Upper lobe of left lung (tissue), 6 donors: ENCODE results near the gene MBOAT1. TPM values are rescaled to one million over a fixed set of nuclear protein-coding genes. Genes with fewer than 3 reads are reported as not detected.
A peak's percentile ranks its signal among the peaks of the same experiment; 100 is the strongest.
"Not testable (repeated sequence)": the region's sequence is repeated elsewhere in the genome, so short reads cannot be mapped to it uniquely, and the experiment has no call there.

Experiments
- ATAC-seq, 2 donors: fragments of 200-7000 bp; cut with Tn5 transposase; one replicate each; pipeline ENCODE4 v1.9.1; 2022; ENCODE audit warnings: mild to moderate bottlenecking in 2 of 2, moderate library complexity in 2 of 2; ENCODE audit not compliant: low FRiP score in 2 of 2
- DNase-seq, 2 donors: peaks; one replicate each; pipeline ENCODE4 v3.0.0-alpha.2; 2019 to 2020
- H3K27ac ChIP-seq, 4 donors: fragments of 200-600 bp; sonication (generic); one replicate each; pipeline ENCODE4 v1.5.1; 2016 to 2019
- H3K27me3 ChIP-seq, 4 donors: fragments of 200-600 bp; sonication (generic); one replicate each; pipeline ENCODE4 v1.5.1; 2017 to 2019
- H3K36me3 ChIP-seq, 4 donors: fragments of 200-600 bp; sonication (generic); one replicate each; pipeline ENCODE4 v1.5.1; 2016 to 2019
- H3K4me1 ChIP-seq, 4 donors: fragments of 200-600 bp; sonication (generic); one replicate each; pipeline ENCODE4 v1.5.1; 2018 to 2019
- H3K4me3 ChIP-seq, 4 donors: fragments of 200-600 bp; sonication (generic); one replicate each; pipeline ENCODE4 v1.5.1; 2017 to 2019; ENCODE audit warnings: mild to moderate bottlenecking in 2 of 4, moderate library complexity in 1 of 4
- H3K9me3 ChIP-seq, 4 donors: fragments of 200-600 bp; sonication (generic); one replicate each; pipeline ENCODE4 v1.5.1; 2018 to 2019
- CTCF ChIP-seq, 6 experiments: fragments of 450-650 bp in 4 of 6; fragments of 200-600 bp in 2 of 6; sonication (generic) in 2 of 6; IDR thresholded peaks; one replicate each; pipeline ENCODE4 v1.5.1; 2016 to 2019; ENCODE audit warnings: antibody characterized with exemption in 6 of 6
- EP300 ChIP-seq, 4 donors: sonication (generic); formaldehyde crosslinking; IDR thresholded peaks; one replicate each; pipeline ENCODE4 v1.5.1; 2017; ENCODE audit warnings: antibody characterized with exemption in 4 of 4, control low read depth in 2 of 4
- POLR2A ChIP-seq, 4 donors: fragments of 450-650 bp; IDR thresholded peaks; one replicate each; pipeline ENCODE4 v1.5.1; 2016 to 2017; ENCODE audit warnings: antibody characterized with exemption in 4 of 4, mild to moderate bottlenecking in 2 of 4
- POLR2AphosphoS5 ChIP-seq, 2 donors: sonication (generic); formaldehyde crosslinking; IDR thresholded peaks; one replicate each; pipeline ENCODE4 v1.5.1; 2017; ENCODE audit warnings: antibody characterized with exemption in 2 of 2
- WGBS, 2 donors: methylation state at CpG; one replicate each; pipeline ENCODE4 v1.1.5; 2017 to 2018; 5-methylcytosine and 5-hydroxymethylcytosine counted together
- total RNA-seq, 6 donors: library from RNA; depleted of rRNA in 4 of 6; stranded (reverse); fragments of >200 nt in 4 of 6; gene quantifications; one replicate each; pipeline versions ENCODE4 v1.1.0 to v1.2.1, GENCODE V29; 2016 to 2021
- donor health status: DM: no; HTN: no; CAD: no; lungs with moderate emphysema.
- donor health status: DM: no; HTN: yes; CAD: no; lungs with severe emphysema.

Gene MBOAT1
- total RNA-seq, 6 donors from 2014 or later: 4.2 to 17.5 (median 12.2) TPM

DNA sequence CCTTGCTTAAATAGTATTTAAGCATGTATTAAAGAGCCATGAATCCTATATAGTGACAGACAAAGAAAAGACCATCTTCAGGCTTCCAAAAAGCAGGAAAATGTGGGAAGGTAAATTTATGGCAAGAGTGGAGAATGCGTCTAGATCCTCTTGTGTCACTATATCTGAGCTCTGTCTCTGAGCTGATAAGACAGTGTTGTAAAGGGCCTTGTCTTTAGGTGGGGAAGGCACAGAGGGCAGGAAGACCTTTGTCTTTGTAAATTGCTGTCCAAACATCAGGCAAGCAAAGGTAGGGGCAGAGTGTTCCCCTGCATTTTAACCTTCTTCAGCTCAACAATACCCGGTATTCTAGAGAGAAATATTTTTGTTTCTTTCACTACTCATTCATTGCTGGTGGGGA lies 33.9 kb upstream of the MBOAT1 start:
- Histone ChIP-seq H3K36me3 (no peaks in the 10 kb centered on the region), H3K9me3 (no peaks in the 10 kb centered on the region), H3K27me3 (no peaks in the 10 kb centered on the region), H3K27ac (no peak overlapping the region), H3K4me3 (no peak overlapping the region), H3K4me1 (no peaks in the 10 kb centered on the region)
- WGBS, 2 donors: 45 to 58% methylated on average over 2 of the region's 2 CpGs
- DNase-seq (no peak), ATAC-seq (no peak)
- no peak for TF ChIP-seq POLR2A (IDR thresholded peaks at IDR 0.05)
- no peak for TF ChIP-seq POLR2AphosphoS5 (IDR thresholded peaks at IDR 0.05)
- TF ChIP-seq EP300 (IDR thresholded peaks at IDR 0.05): no peak
- no peak for TF ChIP-seq CTCF (IDR thresholded peaks at IDR 0.05)

DNA sequence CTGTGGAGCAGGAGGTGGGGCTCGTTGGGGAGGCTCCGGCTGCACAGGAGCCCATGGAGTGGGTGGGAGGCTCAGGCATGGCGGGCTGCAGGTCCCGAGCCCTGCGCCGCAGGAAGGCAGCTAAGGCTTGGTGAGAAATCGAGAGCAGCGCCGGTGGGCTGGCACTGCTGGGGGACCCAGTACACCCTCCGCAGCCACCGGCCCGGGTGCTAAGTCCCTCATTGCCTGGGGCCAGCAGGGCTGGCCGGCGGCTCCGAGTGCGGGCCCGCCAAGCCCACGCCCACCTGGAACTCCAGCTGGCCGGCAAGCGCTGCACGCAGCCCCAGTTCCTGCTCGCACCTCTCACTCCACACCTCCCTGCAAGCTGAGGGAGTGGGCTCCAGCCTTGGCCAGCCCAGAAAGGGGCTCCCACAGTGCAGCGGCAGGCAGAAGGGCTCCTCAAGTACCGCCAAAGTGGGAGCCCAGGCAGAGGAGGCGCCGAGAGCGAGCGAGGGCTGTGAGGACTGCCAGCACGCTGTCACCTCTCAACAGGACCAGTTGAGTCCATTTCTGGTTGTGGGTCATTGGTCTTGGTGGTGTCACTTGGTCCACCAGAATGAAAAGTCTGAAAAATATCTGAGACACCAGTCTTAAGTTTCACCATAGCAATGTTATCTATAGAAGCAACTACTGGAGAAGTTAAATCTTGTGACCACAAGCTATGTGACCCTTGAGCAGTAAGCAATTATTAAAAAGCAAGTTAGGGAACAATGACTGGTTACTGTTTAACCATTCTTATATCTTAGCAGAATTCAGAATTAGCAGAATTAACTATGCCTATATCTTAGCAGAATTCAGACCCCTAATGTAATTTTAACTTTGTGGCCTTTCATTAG lies 32.8 kb upstream of the MBOAT1 start:
- not testable (repeated sequence) for ATAC-seq, H3K36me3 ChIP-seq, H3K9me3 ChIP-seq, H3K27me3 ChIP-seq, H3K4me1 ChIP-seq, H3K27ac ChIP-seq, H3K4me3 ChIP-seq
- 92 to 94% methylated on average over 22 to 27 of the region's 29 CpGs for WGBS, 2 donors
- peak in 1 of 2 donors; percentile 62 for DNase-seq

DNA sequence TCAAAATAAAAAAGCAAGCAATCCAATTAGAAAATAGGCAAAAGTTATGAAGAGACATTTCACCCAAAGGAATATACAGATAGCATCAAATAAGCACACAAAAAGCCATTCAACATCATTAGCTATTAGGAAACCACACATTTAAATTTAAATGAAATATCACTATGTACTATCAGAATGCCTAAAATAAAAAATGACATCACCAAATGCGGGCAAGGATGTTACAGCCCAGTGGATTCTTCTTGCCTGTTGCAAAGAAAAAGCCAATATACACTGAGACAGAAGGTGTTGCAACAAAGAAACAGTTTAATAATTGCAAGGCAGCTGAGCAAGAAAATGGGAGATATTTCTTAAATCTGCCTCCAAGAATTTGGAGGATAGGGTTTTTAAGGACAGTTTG lies 31.0 kb upstream of the MBOAT1 start:
- Histone ChIP-seq H3K9me3 (no peaks in the 10 kb centered on the region), H3K27me3 (no peaks in the 10 kb centered on the region), H3K4me3 (no peak overlapping the region), H3K36me3 (no peaks in the 10 kb centered on the region), H3K27ac (no peak overlapping the region), H3K4me1 (no peaks in the 10 kb centered on the region)
- no peak for DNase-seq
- ATAC-seq: no peak
- no peak for TF ChIP-seq POLR2A (IDR thresholded peaks at IDR 0.05)
- no peak for TF ChIP-seq POLR2AphosphoS5 (IDR thresholded peaks at IDR 0.05)
- TF ChIP-seq EP300 (IDR thresholded peaks at IDR 0.05): no peak
- TF ChIP-seq CTCF (IDR thresholded peaks at IDR 0.05): no peak
- WGBS, 2 donors: 88 to 100% methylated on average over 1 of the region's 1 CpG

GRCh38 chr6:20242397-20242796 lies 30.1 kb upstream of the MBOAT1 start:
- Histone ChIP-seq H3K27me3 (no peaks in the 10 kb centered on the region), H3K4me3 (no peak overlapping the region), H3K27ac (no peak overlapping the region), H3K9me3 (no peaks in the 10 kb centered on the region), H3K36me3 (no peaks in the 10 kb centered on the region), H3K4me1 (no peaks in the 10 kb centered on the region)
- WGBS, 2 donors: 95 to 100% methylated on average over 1 of the region's 1 CpG
- no peak for TF ChIP-seq POLR2A (IDR thresholded peaks at IDR 0.05)
- ATAC-seq (no peak), DNase-seq (no peak)

DNA sequence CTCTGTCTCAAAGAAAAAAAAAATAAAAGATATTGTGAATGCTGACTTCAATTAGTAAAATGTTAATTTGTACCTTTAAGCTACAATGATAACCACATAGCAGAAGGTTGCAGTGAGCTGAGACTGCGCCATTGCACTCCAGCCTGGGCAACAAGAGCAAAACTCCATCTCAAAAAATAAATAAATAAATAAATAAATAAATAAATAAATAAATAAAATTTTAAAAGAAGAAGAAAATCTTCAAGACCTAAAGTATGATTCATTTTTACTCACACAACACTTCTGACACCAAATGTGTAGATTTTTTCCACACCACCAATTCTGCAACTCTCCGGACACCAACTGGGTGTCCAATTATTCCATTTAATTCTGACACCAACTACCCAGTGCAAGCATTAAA lies 28.8 kb upstream of the MBOAT1 start:
- no peak overlapping the region for H3K27ac ChIP-seq
- no peak for TF ChIP-seq POLR2AphosphoS5 (IDR thresholded peaks at IDR 0.05)
- TF ChIP-seq POLR2A (IDR thresholded peaks at IDR 0.05): no peak
- no peak for TF ChIP-seq EP300 (IDR thresholded peaks at IDR 0.05)
- TF ChIP-seq CTCF (IDR thresholded peaks at IDR 0.05): no peak
- no peaks in the 10 kb centered on the region for H3K4me1 ChIP-seq
- no peaks in the 10 kb centered on the region for H3K36me3 ChIP-seq
- ATAC-seq: no peak
- DNase-seq: no peak
- H3K4me3 ChIP-seq: no peak overlapping the region
- H3K9me3 ChIP-seq: no peaks in the 10 kb centered on the region
- H3K27me3 ChIP-seq: no peaks in the 10 kb centered on the region
- WGBS, 2 donors: 95 to 99% methylated on average over 2 of the region's 2 CpGs
